Measurements from ENCODE around the gene DIPK1C. TPM values are rescaled to one million over a fixed set of nuclear protein-coding genes. Genes with fewer than 3 reads are reported as not detected.

The DIPK1C gene
- total RNA-seq, 1 experiment from 2014 or later: not detected

- H3K9me3 Mint-ChIP-seq (ENCODE audit: unreplicated experiment): no peaks in the 10 kb centered on the region
- BruUV-seq (replicated peaks): no TSS peak
- no peak for DNase-seq
- Histone ChIP-seq H3K4me1 (no peaks in the 10 kb centered on the region), H3K36me3 (ENCODE audit: control insufficient read depth, insufficient read depth, low read length) (no peaks in the 10 kb centered on the region), H3K4me3 (ENCODE audit: low read depth, low read length) (no peak overlapping the region), H3K9me3 (no peaks in the 10 kb centered on the region), H3K27me3 (replicated peaks; ENCODE audit: control insufficient read depth, insufficient read depth, low read length) (no peaks in the 10 kb centered on the region)
- intact Hi-C loops (cut with micrococcal nuclease; ENCODE audit: unreplicated experiment): no loop called here
- H3K36me3 Mint-ChIP-seq (ENCODE audit: insufficient read depth, unreplicated experiment): no peaks in the 10 kb centered on the region
- TF ChIP-seq, protein P1, sequence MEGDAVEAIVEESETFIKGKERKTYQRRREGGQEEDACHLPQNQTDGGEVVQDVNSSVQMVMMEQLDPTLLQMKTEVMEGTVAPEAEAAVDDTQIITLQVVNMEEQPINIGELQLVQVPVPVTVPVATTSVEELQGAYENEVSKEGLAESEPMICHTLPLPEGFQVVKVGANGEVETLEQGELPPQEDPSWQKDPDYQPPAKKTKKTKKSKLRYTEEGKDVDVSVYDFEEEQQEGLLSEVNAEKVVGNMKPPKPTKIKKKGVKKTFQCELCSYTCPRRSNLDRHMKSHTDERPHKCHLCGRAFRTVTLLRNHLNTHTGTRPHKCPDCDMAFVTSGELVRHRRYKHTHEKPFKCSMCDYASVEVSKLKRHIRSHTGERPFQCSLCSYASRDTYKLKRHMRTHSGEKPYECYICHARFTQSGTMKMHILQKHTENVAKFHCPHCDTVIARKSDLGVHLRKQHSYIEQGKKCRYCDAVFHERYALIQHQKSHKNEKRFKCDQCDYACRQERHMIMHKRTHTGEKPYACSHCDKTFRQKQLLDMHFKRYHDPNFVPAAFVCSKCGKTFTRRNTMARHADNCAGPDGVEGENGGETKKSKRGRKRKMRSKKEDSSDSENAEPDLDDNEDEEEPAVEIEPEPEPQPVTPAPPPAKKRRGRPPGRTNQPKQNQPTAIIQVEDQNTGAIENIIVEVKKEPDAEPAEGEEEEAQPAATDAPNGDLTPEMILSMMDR (IDR thresholded peaks at IDR 0.05; ENCODE audit: insufficient read depth in 1 of 2, low read depth in 1 of 2, low read length in 1 of 2, severe bottlenecking in 1 of 2, unreplicated experiment in 1 of 2): no peak
- no peak overlapping the region for H3K27ac Mint-ChIP-seq (ENCODE audit: unreplicated experiment)
- peaks cover 6% of the 10 kb centered on the region for H3K4me1 Mint-ChIP-seq (ENCODE audit: low read depth, unreplicated experiment)
- no peak overlapping the region for H3K4me3 Mint-ChIP-seq (ENCODE audit: unreplicated experiment)
- H3K27me3 Mint-ChIP-seq (ENCODE audit: insufficient read depth, unreplicated experiment): peaks cover 3% of the 10 kb centered on the region
- ChIA-PET POLR2A (no interaction called here), CTCF (no interaction called here)
These were observed 6.9 kb upstream of the DIPK1C start for GRCh38 chr18:74463983-74464382.

- TF ChIP-seq, protein P1 (IDR thresholded peaks at IDR 0.05; ENCODE audit: insufficient read depth in 1 of 2, low read depth in 1 of 2, low read length in 1 of 2, severe bottlenecking in 1 of 2, unreplicated experiment in 1 of 2): no peak
- Mint-ChIP-seq H3K27me3 (ENCODE audit: insufficient read depth, unreplicated experiment) (peaks cover 4% of the 10 kb centered on the region), H3K4me3 (ENCODE audit: unreplicated experiment) (no peak overlapping the region), H3K9me3 (ENCODE audit: unreplicated experiment) (no peaks in the 10 kb centered on the region), H3K4me1 (ENCODE audit: low read depth, unreplicated experiment) (peaks cover 3% of the 10 kb centered on the region), H3K36me3 (ENCODE audit: insufficient read depth, unreplicated experiment) (no peaks in the 10 kb centered on the region), H3K27ac (ENCODE audit: unreplicated experiment) (no peak overlapping the region)
- Histone ChIP-seq H3K36me3 (ENCODE audit: control insufficient read depth, insufficient read depth, low read length) (no peaks in the 10 kb centered on the region), H3K4me1 (no peaks in the 10 kb centered on the region), H3K9me3 (no peaks in the 10 kb centered on the region), H3K27me3 (replicated peaks; ENCODE audit: control insufficient read depth, insufficient read depth, low read length) (no peaks in the 10 kb centered on the region), H3K4me3 (ENCODE audit: low read depth, low read length) (no peak overlapping the region)
- intact Hi-C loops (cut with micrococcal nuclease; ENCODE audit: unreplicated experiment): no loop called here
- ChIA-PET POLR2A (no interaction called here), CTCF (no interaction called here)
- no TSS peak for BruUV-seq (replicated peaks)
- no peak for DNase-seq
These were observed 6.1 kb upstream of the DIPK1C start for GRCh38 chr18:74463254-74463653.

GRCh38 chr18:74460825-74461224 lies 3.7 kb upstream of the DIPK1C start:
- Histone ChIP-seq H3K9me3 (no peaks in the 10 kb centered on the region), H3K27me3 (replicated peaks; ENCODE audit: control insufficient read depth, insufficient read depth, low read length) (no peaks in the 10 kb centered on the region), H3K4me3 (ENCODE audit: low read depth, low read length) (no peak overlapping the region), H3K4me1 (no peaks in the 10 kb centered on the region), H3K36me3 (ENCODE audit: control insufficient read depth, insufficient read depth, low read length) (no peaks in the 10 kb centered on the region)
- H3K4me1 Mint-ChIP-seq (ENCODE audit: low read depth, unreplicated experiment): no peaks in the 10 kb centered on the region
- no peaks in the 10 kb centered on the region for H3K9me3 Mint-ChIP-seq (ENCODE audit: unreplicated experiment)
- no peak overlapping the region for H3K4me3 Mint-ChIP-seq (ENCODE audit: unreplicated experiment)
- DNase-seq: no peak
- peaks cover 12% of the 10 kb centered on the region for H3K27me3 Mint-ChIP-seq (ENCODE audit: insufficient read depth, unreplicated experiment)
- TF ChIP-seq, protein P1 (IDR thresholded peaks at IDR 0.05; ENCODE audit: insufficient read depth in 1 of 2, low read depth in 1 of 2, low read length in 1 of 2, severe bottlenecking in 1 of 2, unreplicated experiment in 1 of 2): no peak
- BruUV-seq (replicated peaks): no TSS peak
- CTCF ChIA-PET: interaction anchor here (1.5 kb wide), 1 partner anchor 33 kb away, joined by 4 read pairs; no protein-coding TSS in a partner anchor
- no peaks in the 10 kb centered on the region for H3K36me3 Mint-ChIP-seq (ENCODE audit: insufficient read depth, unreplicated experiment)
- H3K27ac Mint-ChIP-seq (ENCODE audit: unreplicated experiment): no peak overlapping the region
- intact Hi-C loops (cut with micrococcal nuclease; ENCODE audit: unreplicated experiment): no loop called here
- POLR2A ChIA-PET: no interaction called here
